ENCODE results near the gene XYLT1.

XYLT1 gene

DNA sequence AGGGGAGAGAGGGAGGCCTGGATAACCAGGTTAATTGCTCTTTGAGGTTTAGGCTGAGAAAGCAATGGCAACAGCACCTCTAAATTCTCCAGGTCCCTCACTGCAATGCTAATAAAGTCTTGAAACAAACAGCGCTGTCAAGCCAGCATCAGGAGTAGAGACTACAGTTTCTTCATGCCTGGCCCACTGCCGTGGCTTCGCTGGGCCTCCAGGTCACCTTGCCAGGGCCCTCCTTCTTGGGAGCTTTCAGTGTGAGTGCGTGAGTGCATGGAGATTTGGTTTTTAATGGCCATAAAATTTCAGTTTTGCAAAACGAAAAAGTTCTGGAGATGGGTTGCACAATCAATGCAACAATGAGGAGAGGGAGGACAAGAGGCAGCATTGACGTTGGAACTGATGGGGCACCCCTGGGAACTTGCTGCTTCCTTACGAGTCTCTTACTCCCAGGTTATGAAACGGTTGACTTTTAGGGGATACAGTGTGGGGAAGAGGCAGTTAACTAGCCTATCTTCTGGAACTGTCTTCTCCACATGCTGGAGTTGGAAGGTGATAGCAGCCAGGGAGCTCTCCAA, 229.4 kb downstream of the XYLT1 start:
- in situ Hi-C loops (cut with HindIII; ENCODE audit: low pct_ligation_motif_present, low pct_unique_long_range_greater_than_20kb, low sequenced_read_pairs) = no loop called here
- no peak for DNase-seq

DNA sequence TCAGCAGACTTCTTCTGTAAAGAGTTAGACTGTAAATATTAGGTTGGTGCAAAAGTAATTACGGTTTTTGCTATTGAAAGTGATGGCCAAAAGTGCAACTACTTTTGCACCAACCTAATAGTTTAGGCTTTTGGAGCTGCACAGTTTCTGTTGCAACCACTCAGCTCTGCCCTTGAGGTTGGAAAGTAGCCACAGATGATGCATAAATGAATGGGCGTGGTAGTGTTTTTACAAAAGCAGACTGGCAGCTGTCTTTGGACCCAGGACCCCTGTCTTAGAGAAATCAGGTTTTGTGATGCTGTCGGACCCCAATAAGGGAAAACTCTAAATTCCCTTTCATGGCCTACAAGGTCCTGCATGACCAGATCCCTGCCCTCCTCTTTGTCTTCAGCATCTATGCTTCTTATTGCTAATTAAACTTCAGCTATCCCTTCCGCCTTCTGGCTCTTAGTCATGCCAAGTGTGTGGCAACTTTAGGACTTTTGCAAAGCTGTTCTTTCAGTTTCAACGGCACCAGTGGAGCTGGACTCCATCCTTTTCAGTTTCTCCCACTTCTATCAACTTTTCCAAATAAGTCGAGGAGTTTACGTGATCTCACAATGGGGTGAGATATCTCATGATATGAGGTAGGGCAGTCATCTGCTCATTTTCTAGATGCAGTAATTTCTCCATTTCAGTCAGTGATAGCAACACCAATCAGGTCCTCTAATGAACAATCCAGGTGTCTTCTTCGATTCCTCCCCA, 232.3 kb downstream of the XYLT1 start:
- in situ Hi-C loops (cut with HindIII; ENCODE audit: low pct_ligation_motif_present, low pct_unique_long_range_greater_than_20kb, low sequenced_read_pairs) = no loop called here
- no peak for DNase-seq

DNA sequence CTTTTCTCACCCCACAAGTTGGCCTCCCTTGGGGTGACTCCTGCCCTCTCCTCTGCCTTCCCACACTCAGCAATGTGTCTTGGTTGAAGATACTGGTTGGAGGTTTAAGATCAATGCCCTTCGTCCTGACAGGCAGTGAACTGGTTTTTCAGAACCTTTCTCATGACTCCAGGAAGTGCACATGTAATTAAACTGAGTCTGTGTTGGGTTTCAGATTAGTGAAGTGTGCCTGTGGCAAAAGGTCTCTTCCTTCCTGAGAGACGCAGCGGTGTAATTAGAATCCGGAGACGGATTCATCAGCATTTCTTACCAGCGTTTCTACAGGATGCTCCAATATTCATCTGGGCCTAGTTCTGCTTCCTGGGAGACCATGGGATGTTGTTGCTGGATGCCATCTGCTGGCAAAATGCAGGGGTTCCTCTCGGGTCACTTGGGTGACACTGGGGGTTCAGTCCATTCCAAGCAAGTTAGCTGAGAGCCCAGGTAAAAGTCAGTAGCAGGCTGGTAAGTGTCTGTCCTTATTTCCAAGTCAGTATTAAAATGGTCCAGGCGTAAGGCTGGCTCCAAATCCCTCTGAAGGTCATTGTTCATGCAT, 233.3 kb downstream of the XYLT1 start:
- in situ Hi-C loops (cut with HindIII; ENCODE audit: low pct_ligation_motif_present, low pct_unique_long_range_greater_than_20kb, low sequenced_read_pairs) = no loop called here
- no peak for DNase-seq

DNA sequence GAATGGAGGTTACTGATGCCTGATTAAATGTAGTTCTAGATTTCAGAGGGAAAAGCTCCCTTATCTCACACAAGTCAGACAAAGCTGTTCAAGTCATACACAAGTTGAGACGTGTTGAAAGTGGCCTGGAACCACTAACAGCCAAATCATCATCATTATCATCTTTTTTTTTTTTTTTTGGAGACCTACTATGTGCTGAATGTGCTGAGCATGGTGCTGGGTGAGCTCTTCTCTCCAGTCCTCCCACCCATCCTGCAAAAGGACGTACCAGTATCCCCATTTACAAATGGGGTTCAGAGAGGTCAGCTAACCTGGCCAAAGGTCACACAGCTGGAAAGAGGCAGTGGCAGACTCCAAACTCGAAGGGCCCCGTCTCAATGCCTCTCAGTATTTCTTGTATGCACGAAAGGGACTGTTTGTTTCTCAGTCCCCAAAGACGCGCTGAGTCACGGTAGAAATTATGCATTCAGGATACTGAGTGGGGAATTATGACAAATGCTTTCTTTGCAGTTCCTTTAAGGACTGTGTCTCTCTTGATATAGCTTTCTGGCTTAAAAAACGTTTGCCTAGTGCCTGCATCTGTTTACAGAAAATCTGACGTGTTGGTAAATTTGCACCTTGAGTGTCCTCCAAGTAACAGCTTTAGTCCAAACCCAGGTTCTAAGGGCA, 235.5 kb downstream of the XYLT1 start:
- DNase-seq = no peak
- in situ Hi-C loops (cut with HindIII; ENCODE audit: low pct_ligation_motif_present, low pct_unique_long_range_greater_than_20kb, low sequenced_read_pairs) = no loop called here

DNA sequence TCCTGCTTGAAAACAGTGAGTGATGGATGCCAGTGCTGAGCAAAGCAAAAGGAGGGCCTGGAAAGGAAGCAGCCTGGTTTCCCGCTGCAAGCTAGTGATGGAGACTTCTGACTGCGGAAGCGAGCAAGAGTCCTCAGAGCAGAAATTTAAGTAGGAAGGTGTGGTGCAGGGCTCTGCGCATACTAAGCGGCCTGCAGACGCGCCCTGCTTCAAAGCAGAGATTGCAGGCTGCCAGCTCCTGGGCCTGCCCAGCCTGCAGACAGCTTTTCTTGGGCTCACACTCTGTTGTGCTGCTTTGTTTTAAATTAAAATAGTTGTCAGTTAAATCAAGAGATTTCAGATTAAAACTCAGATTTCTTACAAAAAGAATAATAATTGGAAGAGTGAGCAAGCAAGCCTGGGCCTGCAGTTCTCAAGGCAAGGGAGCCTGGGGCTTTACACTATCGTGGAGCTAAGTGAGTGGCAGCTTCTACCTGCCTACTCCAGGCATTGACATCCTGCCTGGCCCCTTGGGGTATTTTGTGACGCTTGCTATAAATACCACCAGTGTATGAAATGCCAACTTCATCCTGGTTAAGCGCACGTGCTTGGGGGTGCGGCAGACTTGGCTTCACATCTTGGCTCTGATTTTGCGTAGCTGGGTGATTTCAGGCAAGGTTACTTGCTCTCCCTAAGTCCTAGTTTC, 237.3 kb downstream of the XYLT1 start:
- no peak for DNase-seq
- in situ Hi-C loops (cut with HindIII; ENCODE audit: low pct_ligation_motif_present, low pct_unique_long_range_greater_than_20kb, low sequenced_read_pairs) = no loop called here

DNA sequence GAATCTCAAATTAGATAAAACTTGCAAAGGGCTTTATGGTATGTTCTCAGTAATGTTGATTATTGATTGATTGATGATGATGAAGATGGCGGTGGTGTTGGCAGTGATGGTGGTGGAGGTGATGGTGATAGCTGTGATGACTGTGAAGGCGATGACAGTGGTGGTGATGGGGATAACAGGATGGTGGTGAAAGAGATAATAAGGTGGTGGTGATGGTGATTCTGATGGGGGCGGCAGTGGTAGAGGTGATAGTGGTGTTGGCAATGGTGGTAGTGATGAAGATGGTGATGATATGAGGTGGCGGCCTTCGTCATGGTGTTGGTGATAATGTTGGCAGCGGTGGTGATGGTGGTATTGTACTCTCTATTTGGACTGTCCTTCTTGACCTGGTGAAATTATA, 238.3 kb downstream of the XYLT1 start:
- no peak for DNase-seq
- in situ Hi-C loops (cut with HindIII; ENCODE audit: low pct_ligation_motif_present, low pct_unique_long_range_greater_than_20kb, low sequenced_read_pairs) = no loop called here

DNA sequence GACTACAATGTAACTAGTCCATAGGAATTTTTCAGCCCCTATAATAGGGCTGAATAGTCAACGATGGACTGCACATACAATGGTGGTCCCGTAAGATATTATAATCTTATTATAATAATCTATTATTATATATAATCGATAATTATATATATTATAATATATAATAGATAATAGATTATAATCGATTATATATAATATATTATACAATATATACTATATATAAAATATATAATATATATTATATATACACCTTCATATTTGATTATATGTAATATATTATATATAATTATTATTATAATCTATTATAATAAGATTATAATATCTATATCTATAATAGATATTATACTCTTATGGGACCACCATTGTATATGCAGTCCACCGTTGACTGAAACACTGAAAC, 238.8 kb downstream of the XYLT1 start:
- no peak for DNase-seq
- in situ Hi-C loops (cut with HindIII; ENCODE audit: low pct_ligation_motif_present, low pct_unique_long_range_greater_than_20kb, low sequenced_read_pairs) = no loop called here

DNA sequence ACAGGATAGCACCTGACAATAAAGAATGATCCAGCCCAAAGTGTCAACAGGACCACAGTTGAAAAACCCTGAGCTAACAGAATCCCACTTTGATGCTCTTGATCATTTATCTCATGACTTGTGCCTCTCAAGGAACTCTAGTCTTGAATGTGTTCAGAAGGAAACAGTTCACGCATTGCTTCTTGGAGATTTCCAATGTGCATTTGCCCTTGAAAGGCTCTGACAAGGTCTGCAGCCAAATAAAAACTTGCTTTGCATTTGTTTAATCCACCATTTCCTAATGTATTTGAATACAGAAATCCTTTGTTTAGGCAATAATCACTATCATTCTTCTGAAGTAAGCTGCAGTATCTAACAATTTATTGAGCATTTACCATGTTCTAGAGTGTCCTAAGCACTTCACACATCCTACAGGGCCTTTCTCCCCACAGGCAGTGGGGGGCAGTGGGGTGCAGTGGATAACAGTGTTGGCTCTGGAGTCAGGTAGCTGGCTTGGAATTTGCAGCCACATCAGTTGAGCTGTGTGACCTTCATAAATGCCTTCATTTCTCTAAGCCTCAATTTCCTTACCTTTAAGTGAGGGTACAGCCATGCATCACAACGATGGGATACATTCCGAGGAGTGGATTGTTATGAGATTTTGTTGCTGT, 239.7 kb downstream of the XYLT1 start:
- no peak for DNase-seq
- in situ Hi-C loops (cut with HindIII; ENCODE audit: low pct_ligation_motif_present, low pct_unique_long_range_greater_than_20kb, low sequenced_read_pairs) = no loop called here

DNA sequence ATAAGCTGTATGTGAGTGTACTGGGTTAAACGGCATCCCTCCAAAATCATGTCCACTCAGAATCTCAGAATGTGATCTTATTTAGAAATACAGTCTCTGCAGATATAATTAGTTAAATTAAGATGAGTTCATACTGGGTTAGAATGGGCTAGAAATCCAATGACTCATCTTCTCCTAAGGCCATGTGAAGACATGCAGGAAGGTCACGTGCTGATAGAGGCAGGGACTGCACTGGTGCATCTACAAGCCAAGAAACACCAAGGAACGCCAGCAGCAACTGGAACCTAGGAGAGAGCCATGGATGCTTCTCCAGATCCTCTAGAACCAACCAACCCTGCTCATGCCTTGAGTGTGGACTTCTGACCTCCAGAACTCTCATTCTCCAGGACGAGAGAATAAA, 241.0 kb downstream of the XYLT1 start:
- in situ Hi-C loops (cut with HindIII; ENCODE audit: low pct_ligation_motif_present, low pct_unique_long_range_greater_than_20kb, low sequenced_read_pairs) = no loop called here
- no peak for DNase-seq

DNA sequence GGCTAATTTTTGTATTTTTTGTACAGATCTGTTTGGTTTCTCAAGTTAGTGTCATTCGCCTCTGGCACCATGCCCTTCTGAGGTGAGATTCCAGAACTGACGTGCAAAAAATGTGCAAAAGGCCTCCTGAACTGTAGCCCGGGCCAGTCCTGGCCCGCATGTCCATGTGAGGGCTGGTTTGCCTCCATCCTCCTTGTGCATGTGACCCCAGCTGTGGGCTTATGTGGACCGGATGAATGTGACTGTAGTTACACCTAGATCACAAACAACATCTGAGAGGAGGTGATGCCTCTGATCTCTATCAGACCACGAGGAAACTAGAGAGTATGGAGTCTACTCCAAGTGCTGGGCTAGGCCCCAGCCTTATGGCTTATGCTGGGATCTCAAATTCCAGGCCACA, 241.6 kb downstream of the XYLT1 start:
- DNase-seq = no peak
- in situ Hi-C loops (cut with HindIII; ENCODE audit: low pct_ligation_motif_present, low pct_unique_long_range_greater_than_20kb, low sequenced_read_pairs) = no loop called here

DNA sequence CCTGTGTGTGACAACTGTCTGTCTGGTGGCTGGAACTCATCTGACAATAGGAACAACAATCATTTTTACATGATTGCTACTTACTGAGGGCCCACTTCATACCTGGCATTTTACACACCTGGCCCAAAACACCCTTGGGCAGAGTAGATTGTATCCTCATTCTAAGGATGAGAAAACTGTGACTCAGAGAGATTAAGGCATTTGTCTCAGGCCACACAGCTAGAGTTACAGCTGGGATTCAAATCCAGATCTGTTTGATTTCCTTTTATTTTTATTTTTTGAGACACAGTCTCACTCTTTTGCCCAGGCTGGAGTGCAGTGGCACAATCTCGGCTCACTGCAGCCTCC, 242.1 kb downstream of the XYLT1 start:
- in situ Hi-C loops (cut with HindIII; ENCODE audit: low pct_ligation_motif_present, low pct_unique_long_range_greater_than_20kb, low sequenced_read_pairs) = no loop called here
- DNase-seq = no peak

DNA sequence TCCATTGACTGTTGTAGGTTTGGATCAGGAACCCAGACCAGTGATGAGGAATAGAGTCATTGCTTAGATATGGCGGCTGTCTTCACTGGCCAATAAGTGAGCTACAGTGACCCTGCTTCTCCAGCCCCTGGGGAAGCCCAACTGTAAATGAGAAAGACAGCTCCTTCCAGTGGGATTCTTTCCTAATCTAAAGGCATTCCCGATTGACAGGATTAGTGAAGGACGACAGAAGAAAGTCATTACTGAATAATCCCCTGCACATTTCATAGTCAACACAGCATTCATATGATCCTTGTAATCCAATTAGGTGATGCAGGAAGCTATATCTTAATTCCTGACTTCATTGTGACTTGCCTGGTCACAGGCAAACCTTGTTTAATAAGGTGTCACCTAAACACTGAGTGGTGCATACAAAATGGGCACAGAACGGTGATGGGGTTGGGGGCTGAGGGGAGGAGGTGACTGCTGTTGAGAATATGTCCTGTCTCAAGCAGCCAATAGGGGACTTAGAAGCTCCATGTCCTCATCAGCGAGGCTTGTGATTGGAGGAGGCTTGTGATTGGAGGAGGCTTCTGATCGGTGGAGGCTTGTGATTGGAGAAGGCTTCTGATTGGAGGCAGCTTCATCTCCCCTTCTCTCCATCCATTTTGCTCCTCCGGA, 242.6 kb downstream of the XYLT1 start:
- in situ Hi-C loops (cut with HindIII; ENCODE audit: low pct_ligation_motif_present, low pct_unique_long_range_greater_than_20kb, low sequenced_read_pairs) = no loop called here

DNA sequence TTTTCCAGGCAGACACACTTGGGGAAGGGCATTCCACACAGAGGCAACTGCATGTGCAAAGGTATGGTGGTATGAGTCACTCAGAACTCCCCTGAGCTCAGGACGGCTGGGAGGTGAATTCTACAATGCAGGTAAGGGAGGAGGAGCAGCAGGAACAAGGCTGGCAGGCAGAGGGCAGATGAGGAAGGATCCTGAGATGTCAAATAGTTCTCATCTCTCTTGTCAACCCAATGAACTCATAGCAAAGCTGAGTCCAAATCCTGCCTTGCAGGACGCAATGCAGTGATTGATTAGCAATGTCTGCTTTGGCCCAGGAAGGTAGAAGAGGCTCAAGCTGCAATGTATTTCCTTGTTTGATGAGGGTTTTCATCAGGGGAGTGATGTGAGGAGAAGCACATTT, 243.5 kb downstream of the XYLT1 start:
- in situ Hi-C loops (cut with HindIII; ENCODE audit: low pct_ligation_motif_present, low pct_unique_long_range_greater_than_20kb, low sequenced_read_pairs) = no loop called here
- no peak for DNase-seq

More for the DNA sequence above, 242.6 kb downstream of the XYLT1 start:
- no peak for DNase-seq

DNA sequence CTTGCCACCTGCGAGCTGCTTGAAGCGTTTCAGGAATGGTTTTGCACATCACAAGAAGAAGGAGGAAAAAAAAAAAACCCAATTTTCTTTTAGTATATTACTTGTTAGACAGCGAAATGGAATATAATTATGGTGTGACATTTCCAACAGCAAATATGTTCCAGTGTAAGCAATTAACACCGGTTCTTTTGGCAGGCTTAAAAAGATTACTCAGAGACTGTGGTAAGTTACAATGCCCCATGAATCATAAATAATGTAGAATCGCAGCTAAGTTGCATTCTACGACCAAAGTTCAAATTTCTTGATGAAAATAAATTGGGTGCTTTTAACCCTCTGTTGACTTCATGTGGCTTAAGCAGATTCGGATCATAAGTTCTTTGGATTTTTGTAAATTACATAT, 245.2 kb downstream of the XYLT1 start:
- in situ Hi-C loops (cut with HindIII; ENCODE audit: low pct_ligation_motif_present, low pct_unique_long_range_greater_than_20kb, low sequenced_read_pairs) = no loop called here
- DNase-seq = no peak

DNA sequence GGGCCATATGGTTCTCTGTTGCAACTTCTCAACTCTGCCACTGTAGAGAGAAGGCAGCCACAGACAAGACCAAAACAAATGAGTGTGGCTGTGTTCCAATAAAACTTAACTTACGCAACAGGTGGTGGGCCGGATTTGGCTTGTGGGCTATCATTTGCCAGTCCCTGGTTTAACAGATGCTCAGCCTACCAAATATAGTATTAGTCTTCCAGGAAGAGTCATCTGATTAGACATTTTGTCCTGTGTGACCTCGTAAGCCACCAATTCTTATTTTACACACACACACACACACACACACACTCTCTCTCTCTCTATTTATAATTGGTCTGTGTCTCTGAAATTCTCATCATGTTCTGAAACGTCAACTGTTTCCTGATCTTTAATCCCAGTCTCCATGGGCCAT, 245.9 kb downstream of the XYLT1 start:
- in situ Hi-C loops (cut with HindIII; ENCODE audit: low pct_ligation_motif_present, low pct_unique_long_range_greater_than_20kb, low sequenced_read_pairs) = no loop called here
- DNase-seq = no peak

DNA sequence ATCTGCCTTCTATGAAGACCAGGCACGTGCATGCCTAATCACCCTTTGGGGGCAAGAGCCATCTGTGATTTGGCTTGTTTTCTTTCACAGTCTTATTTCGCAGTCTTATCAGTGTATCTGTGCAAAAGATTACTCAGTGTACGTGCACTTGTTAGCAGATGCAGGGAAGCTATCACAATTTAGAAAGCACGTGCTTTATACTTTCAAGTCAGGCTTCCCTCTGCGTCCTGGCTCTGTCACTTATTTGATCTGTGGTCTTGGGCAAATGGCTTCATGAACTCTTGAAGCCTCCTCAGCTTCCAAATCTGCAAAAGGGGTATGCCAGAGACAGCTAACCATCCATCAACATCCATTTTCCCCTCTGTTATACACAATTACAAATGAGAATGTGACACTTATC, 246.4 kb downstream of the XYLT1 start:
- no peak for DNase-seq
- in situ Hi-C loops (cut with HindIII; ENCODE audit: low pct_ligation_motif_present, low pct_unique_long_range_greater_than_20kb, low sequenced_read_pairs) = no loop called here

DNA sequence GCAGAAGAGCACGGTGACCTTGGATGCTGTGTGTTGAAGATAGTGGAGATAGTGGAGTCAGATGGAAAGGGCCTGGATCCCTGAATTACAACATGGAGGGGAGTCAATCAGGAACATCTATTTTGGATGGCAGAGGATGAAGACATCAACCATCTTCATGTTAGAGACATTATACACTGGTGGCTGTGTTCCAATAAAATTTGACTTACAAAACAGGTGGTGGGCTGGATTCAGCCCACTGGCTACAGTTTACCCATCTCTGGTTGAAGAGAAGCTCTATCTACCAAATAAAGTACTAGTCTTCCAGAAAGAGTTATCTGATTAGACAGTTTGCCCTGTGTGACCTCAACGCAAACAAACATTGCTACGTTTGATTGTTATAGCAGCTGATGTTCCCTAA, 247.2 kb downstream of the XYLT1 start:
- in situ Hi-C loops (cut with HindIII; ENCODE audit: low pct_ligation_motif_present, low pct_unique_long_range_greater_than_20kb, low sequenced_read_pairs) = no loop called here

DNA sequence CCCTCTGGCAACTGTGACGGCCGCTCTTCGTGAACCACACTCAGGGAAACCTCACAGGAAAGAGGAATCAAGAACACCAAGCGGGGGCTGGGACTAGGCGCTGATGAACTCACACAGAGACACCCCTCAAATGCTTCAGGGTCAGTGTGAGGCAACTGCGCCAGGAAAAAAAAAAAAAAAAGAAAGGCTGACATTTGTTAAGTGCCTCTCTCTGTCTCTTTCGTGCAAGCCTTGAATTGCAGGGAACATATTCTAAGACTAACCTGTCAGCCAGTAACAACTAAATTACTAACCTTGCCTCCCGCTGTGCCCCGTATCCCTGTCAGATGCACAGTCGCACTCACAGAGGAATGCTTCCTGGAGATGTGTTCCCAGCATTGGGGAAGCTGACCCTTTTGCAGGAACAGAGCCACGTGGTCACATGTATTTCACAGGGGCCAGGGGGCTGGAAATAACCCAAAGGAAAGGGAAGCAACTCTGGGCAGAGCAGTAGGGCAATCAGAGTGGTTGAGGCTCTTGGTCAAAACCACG, 247.8 kb downstream of the XYLT1 start:
- no peak for DNase-seq
- in situ Hi-C loops (cut with HindIII; ENCODE audit: low pct_ligation_motif_present, low pct_unique_long_range_greater_than_20kb, low sequenced_read_pairs) = no loop called here

More for the DNA sequence above, 247.2 kb downstream of the XYLT1 start:
- DNase-seq = no peak
